OCI-LY1 (cell line): ENCODE data around the gene ETV3L.

Experiments
- H2AFZ ChIP-seq: fragments of 200-600 bp; sonication (generic), shearing (Covaris generic); 2 replicates; pipeline ENCODE4 v1.6.0; 2014; ENCODE audit warnings: antibody characterized with exemption, mild to moderate bottlenecking, low read length
- H3F3A ChIP-seq: fragments of 200-600 bp; sonication (generic), shearing (Covaris generic); 2 replicates; pipeline ENCODE4 v1.6.0; 2014; ENCODE audit warnings: mild to moderate bottlenecking, antibody characterized with exemption, low read length, moderate library complexity; ENCODE audit not compliant: insufficient read depth
- H3K27ac ChIP-seq: fragments of 200-600 bp; sonication (generic); 2 replicates; pipeline ENCODE4 v1.5.1; 2014; ENCODE audit warnings: low read length, mixed run types, mild to moderate bottlenecking, low read depth; ENCODE audit not compliant: poor library complexity, severe bottlenecking
- H3K27me3 ChIP-seq: fragments of 200-600 bp; sonication (generic); 2 replicates; pipeline ENCODE4 v1.6.0; 2014; ENCODE audit warnings: antibody characterized with exemption, mild to moderate bottlenecking, low read length, moderate library complexity; ENCODE audit not compliant: insufficient read depth
- H3K36me3 ChIP-seq: fragments of 200-600 bp; sonication (generic); 2 replicates; pipeline ENCODE4 v1.6.1; 2014; ENCODE audit warnings: mild to moderate bottlenecking, antibody characterized with exemption, low read length, moderate library complexity, mixed read lengths; ENCODE audit not compliant: insufficient read depth
- H3K4me1 ChIP-seq: fragments of 200-600 bp; sonication (generic); 2 replicates; pipeline ENCODE4 v1.5.1; 2014; ENCODE audit warnings: mild to moderate bottlenecking, low read length, moderate library complexity; ENCODE audit not compliant: insufficient read depth, severe bottlenecking
- H3K4me2 ChIP-seq: fragments of 200-600 bp; sonication (generic), shearing (Covaris generic); 2 replicates; pipeline ENCODE4 v1.6.1; 2014; ENCODE audit warnings: low read length
- H3K4me3 ChIP-seq: fragments of 200-600 bp; sonication (generic); 2 replicates; pipeline ENCODE4 v1.5.1; 2014; ENCODE audit warnings: low read length, low read depth, mild to moderate bottlenecking, mixed read lengths; ENCODE audit not compliant: poor library complexity, severe bottlenecking
- H3K79me2 ChIP-seq: fragments of 200-600 bp; shearing (Covaris generic); 2 replicates; pipeline ENCODE4 v1.6.1; 2016; ENCODE audit warnings: mixed run types, low read length, mixed read lengths; ENCODE audit not compliant: insufficient read depth
- H3K9ac ChIP-seq: fragments of 200-600 bp; sonication (generic), shearing (Covaris generic); 2 replicates; pipeline ENCODE4 v1.6.1; 2014; ENCODE audit warnings: mild to moderate bottlenecking, low read length, mixed read lengths
- H3K9me2 ChIP-seq: fragments of 200-600 bp; sonication (generic), shearing (Covaris generic); 2 replicates; pipeline ENCODE4 v1.6.1; 2014; ENCODE audit warnings: low read depth, mild to moderate bottlenecking, low read length, mixed read lengths
- H3K9me3 ChIP-seq: fragments of 200-600 bp; shearing (Covaris generic); 2 replicates; pipeline ENCODE4 v1.6.1; 2014; ENCODE audit warnings: low read length, mixed read lengths
- H4K20me1 ChIP-seq: fragments of 200-600 bp; sonication (generic), shearing (Covaris generic); 2 replicates; pipeline ENCODE4 v1.6.0; 2016; ENCODE audit warnings: mild to moderate bottlenecking, low read length; ENCODE audit not compliant: insufficient read depth
- CTCF ChIP-seq: fragments of 200-600 bp; sonication (generic), shearing (Covaris generic); IDR thresholded peaks from 2 replicates; pipeline ENCODE4 v1.5.1; 2017; ENCODE audit warnings: mild to moderate bottlenecking, antibody characterized with exemption, low read length, moderate library complexity, mixed read lengths
- EZH2 ChIP-seq: fragments of 200-600 bp; sonication (generic), shearing (Covaris generic); IDR thresholded peaks from 2 replicates; pipeline ENCODE4 v1.8.0; 2017; ENCODE audit warnings: borderline replicate concordance, mixed run types, mild to moderate bottlenecking, antibody characterized with exemption, low read length, moderate library complexity, mixed read lengths

ETV3L gene

GRCh38 chr1:157110686-157111085 is 11.1 kb upstream of the ETV3L start:
- no peaks in the 10 kb centered on the region for H3K9me2 ChIP-seq
- H3K4me2 ChIP-seq: no peak overlapping the region
- no peak for TF ChIP-seq EZH2
- no peak for TF ChIP-seq CTCF
- H3F3A ChIP-seq: no peaks in the 10 kb centered on the region
- H3K79me2 ChIP-seq: no peaks in the 10 kb centered on the region
- no peaks in the 10 kb centered on the region for H3K36me3 ChIP-seq
- H3K27ac ChIP-seq: no peak overlapping the region
- no peaks in the 10 kb centered on the region for H3K4me1 ChIP-seq
- H3K27me3 ChIP-seq: 0 out of 2 replicates have a peak, but pooled peaks cover 4% of the 10 kb centered on the region
- no peak overlapping the region for H2AFZ ChIP-seq
- H3K9ac ChIP-seq: no peak overlapping the region
- H3K4me3 ChIP-seq: no peak overlapping the region
- H4K20me1 ChIP-seq: no peaks in the 10 kb centered on the region
- no peaks in the 10 kb centered on the region for H3K9me3 ChIP-seq

- Histone ChIP-seq H3K9me2 (no peaks in the 10 kb centered on the region), H3K4me3 (no peak overlapping the region), H3F3A (no peaks in the 10 kb centered on the region), H3K79me2 (no peaks in the 10 kb centered on the region), H4K20me1 (no peaks in the 10 kb centered on the region), H3K4me2 (no peak overlapping the region), H3K27ac (no peak overlapping the region), H3K9ac (no peak overlapping the region), H3K4me1 (no peaks in the 10 kb centered on the region), H3K36me3 (no peaks in the 10 kb centered on the region), H2AFZ (no peak overlapping the region), H3K9me3 (no peaks in the 10 kb centered on the region), H3K27me3 (0 out of 2 replicates have a peak, but pooled peaks cover 4% of the 10 kb centered on the region)
- TF ChIP-seq CTCF: no peak
- TF ChIP-seq EZH2: no peak
Observed at GRCh38 chr1:157110003-157110402, 10.4 kb upstream of the ETV3L start.

GRCh38 chr1:157108448-157108847 is 8.8 kb upstream of the ETV3L start:
- H3K9ac ChIP-seq: no peak overlapping the region
- H3K9me3 ChIP-seq: no peaks in the 10 kb centered on the region
- H3K36me3 ChIP-seq: no peaks in the 10 kb centered on the region
- no peak overlapping the region for H3K4me2 ChIP-seq
- no peaks in the 10 kb centered on the region for H3F3A ChIP-seq
- 0 out of 2 replicates have a peak, but pooled peaks cover 4% of the 10 kb centered on the region for H3K27me3 ChIP-seq
- no peak overlapping the region for H2AFZ ChIP-seq
- no peak overlapping the region for H3K4me3 ChIP-seq
- no peak overlapping the region for H3K27ac ChIP-seq
- TF ChIP-seq CTCF: no peak
- TF ChIP-seq EZH2: no peak
- no peaks in the 10 kb centered on the region for H3K9me2 ChIP-seq
- no peaks in the 10 kb centered on the region for H3K79me2 ChIP-seq
- no peaks in the 10 kb centered on the region for H3K4me1 ChIP-seq
- H4K20me1 ChIP-seq: no peaks in the 10 kb centered on the region
